C4-2B (cell line): Measurements from ENCODE around the gene TRAFD1.

Experiments
- H3K27ac ChIP-seq: fragments of 450-650 bp; 2 replicates; pipeline ENCODE4 v1.5.1; 2017
- ZFX ChIP-seq: fragments of 450-650 bp; IDR thresholded peaks from 2 replicates; pipeline ENCODE4 v1.6.1; 2017
- TF ChIP-seq, protein P1 (sequence below): fragments of 450-650 bp; conservative IDR thresholded peaks from 2 replicates; pipeline ENCODE4 v1.5.1; 2017; ENCODE audit warnings: mild to moderate bottlenecking

TRAFD1 gene

DNA sequence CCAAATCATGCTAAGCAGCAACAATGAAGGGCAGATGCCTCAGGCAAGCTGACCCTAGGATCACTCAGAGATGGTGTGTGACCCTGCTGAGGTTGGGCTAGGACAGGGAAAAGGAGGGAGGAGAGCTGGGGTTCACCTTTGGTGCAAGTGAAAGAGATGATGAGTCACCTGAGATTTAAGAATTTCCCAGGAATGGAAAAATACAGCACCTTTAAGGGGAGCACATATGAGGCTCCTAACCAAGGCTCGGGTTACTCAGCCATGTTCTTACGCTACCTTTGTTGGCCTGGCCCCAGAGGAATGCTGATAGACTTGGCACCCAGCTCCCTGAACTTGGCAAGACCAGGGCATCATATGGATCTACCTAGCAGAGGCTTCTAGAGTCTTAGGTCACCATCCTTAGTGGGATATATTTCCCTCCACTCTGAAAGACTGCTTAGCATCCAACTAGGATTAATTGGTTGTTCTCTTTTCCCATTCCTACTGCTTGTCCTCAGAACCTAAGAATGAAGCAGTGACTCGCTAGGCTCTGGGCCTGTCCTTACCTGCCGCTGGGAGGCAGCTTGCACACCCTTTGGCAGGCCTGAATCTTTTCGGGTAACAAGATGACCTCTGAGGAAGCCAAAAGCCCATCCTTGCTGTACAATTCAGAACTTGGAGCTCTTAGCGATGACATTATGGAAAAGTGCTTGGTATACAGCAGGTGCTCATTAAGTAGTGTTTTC lies 12.8 kb upstream of the TRAFD1 start:
- TF ChIP-seq ZFX, result no peak
- TF ChIP-seq, protein P1, sequence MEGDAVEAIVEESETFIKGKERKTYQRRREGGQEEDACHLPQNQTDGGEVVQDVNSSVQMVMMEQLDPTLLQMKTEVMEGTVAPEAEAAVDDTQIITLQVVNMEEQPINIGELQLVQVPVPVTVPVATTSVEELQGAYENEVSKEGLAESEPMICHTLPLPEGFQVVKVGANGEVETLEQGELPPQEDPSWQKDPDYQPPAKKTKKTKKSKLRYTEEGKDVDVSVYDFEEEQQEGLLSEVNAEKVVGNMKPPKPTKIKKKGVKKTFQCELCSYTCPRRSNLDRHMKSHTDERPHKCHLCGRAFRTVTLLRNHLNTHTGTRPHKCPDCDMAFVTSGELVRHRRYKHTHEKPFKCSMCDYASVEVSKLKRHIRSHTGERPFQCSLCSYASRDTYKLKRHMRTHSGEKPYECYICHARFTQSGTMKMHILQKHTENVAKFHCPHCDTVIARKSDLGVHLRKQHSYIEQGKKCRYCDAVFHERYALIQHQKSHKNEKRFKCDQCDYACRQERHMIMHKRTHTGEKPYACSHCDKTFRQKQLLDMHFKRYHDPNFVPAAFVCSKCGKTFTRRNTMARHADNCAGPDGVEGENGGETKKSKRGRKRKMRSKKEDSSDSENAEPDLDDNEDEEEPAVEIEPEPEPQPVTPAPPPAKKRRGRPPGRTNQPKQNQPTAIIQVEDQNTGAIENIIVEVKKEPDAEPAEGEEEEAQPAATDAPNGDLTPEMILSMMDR, result no peak
- peak overlapping the region; percentile 8; the same call in 1 of the 2 replicates for H3K27ac ChIP-seq

DNA sequence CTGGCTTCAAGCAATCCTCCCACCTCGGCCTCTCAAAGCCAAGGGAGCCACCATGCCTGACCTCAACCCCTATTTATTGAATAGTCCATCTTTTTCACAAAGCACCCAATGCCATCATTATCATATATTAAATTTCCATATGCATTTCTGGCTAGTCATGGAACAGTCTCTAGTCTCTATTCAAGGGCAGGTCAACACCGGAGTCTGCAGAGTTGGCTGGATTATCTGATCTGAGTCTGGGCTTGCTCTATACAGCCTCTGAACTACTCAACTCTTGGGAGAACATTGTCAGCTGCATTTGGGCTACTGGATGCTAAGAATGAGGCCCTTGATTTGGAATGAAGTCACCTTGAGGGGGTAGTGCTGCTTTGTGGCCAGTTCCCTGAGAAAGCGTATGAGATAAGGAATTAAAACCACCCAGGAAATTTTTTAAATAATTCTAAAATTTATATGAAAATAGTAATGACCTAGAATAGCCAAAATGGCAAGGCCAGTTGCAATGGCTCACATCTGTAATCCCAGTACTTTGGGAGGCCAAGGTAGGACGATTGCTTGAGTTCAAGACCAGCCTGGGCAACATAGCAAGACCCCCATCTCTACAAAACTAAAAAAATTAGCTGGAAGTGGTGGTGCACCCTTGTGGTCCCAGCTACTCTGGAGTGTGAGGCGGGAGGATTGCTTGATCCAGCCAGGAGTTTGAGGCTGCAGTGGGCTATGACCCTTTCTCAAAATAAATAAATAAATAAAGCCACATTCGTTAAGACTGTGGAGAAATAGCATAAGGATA lies 9.9 kb upstream of the TRAFD1 start:
- H3K27ac ChIP-seq, result no peak overlapping the region
- no peak for TF ChIP-seq ZFX
- TF ChIP-seq, protein P1, result no peak

DNA sequence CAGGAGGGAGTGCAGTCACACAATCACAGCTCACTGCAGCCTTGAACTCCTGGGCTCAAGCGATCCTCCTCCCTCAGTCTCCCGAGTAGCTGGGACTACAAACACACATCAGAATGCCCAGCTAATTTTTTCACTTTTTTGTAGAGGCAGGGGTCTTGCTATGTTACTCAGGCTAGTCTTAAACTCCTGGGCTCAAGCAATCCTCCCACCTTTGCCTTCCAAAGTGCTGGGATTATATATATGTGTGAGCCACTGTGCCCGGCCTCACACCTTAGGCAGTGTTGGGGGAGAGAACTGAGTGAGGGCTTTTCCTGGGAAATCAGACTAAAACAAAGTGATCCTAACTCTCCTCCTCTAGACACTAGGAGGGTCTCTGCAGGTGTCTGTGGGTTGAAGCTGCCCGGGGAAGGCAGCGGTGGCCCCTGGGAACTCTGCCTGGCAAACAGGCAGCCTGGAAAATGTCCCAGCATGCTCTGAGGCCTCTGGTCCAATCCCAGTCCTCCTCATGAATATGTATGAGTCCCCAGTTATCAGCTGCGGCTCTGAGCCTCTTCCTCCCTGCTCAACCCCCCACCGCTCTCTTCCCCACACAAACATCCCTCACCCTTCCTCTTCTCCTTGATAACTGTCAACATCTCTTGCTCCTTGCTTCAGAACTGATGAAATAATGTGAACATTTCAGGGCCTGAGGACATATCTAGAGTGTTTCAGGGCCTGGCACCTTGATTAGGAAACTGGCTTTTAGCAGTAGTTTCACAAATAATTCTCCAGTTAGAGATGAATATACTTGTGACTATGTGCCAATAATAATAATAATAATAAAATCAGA lies 8.9 kb upstream of the TRAFD1 start:
- TF ChIP-seq, protein P1, result no peak
- no peak for TF ChIP-seq ZFX
- no peak overlapping the region for H3K27ac ChIP-seq

DNA sequence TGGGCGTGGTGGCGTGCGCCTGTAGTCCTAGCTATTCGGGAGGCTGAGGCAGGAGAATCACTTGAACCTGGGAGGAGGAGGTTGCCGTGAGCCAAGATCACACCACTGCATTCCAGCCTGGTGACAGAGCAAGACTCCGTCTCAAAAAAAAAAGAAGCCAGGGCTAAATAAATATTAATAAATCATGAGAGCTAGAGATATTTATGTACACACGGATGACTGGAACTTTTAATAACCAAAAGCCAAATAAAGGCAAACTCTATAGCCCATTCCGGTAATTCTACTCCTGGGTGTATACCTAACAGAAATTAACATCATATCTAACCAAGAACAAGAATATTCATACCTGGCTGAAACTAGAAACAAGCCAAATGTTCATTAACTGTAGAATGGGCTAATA lies 7.7 kb upstream of the TRAFD1 start:
- no peak for TF ChIP-seq ZFX
- TF ChIP-seq, protein P1, result no peak
- H3K27ac ChIP-seq, result no peak overlapping the region

DNA sequence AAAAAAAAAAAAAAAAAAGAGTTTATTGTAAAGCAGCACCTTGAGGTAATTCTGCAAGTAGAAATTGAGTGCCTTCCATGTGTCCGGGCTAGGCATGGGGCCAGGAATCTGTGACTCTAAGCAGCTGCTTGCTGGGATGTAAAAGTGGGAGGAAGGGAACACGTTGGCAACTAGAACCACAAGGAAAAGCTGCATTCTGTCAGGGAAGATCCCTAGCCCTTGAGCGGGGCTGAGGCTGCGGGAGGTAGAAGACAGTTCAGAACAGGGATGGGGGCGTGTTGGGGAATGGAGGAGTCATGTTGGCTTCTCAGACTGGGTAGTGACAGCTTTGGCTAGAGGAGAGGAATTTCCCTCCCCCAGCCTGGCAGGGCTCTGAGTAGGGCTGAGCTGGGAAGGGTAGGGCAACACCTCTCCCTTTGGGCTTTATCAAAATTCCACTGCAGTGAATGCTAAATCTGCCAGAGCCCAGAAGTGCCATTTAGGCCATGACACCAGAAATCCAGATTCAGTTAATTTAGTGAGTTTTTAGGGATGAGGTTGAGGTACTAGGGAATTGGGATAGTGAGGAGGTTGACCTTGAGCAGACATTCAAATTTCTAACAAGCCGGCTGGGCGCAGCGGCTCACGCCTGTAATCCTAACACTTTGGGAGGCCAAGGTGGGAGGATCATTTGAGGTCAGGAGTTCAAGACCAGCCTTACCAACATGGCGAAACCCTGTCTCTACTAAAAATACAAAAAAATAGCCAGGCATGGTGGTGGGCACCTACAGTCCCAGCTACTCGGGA lies 3.4 kb upstream of the TRAFD1 start:
- TF ChIP-seq, protein P1, result no peak
- TF ChIP-seq ZFX, result no peak
- no peak overlapping the region for H3K27ac ChIP-seq

DNA sequence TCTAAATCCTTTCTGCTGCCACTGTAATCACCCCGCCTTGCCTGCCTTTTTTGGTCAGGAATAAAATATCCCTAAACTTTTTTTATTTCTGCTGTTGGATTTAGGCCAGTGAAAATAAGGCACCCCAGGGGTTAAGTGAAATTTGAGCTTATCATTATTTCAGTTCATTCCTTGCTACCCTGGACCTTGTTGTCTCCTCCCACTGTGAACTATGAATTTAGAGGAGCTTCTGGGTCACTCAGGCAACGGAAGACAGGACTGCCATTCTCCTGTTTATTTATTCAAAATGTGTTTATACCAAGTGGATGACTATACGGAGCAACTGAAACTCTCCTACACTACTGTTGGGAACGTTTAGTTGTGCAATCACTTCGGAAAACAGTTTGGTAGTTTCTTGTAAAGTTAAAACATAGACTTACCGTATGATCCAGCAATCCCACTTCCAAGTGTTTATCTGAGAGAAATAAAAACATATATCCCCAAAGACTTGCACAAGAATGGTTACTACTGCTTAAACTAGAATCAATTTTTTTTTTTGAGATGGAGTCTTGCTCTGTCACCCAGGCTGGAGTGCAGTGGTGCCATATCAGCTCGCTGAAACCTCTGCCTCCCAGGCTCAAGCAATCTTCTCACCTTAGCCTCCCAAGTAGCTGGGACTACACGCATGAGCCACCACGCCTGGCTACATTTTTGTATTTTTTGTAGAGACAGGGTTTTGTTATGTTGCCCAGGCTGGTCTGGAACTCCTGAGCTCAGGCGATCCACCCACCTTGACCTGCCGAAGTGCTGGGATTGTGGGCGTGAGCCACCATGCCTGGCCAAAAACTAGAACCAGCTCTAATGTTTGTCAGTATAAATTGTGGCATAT lies 2.3 kb upstream of the TRAFD1 start:
- no peak overlapping the region for H3K27ac ChIP-seq
- TF ChIP-seq, protein P1, result no peak
- no peak for TF ChIP-seq ZFX
